NCI-H510A treated with DMSO at 0.1 percent for 48 hours (cell line): Measurements from ENCODE around the gene NPY5R.

ENCODE experiments used
- DNase-seq: peaks from one replicate; lab custom pipeline; 2025; lab: John Stamatoyannopoulos, UW

Gene NPY5R

GRCh38 chr4:163343604-163344146, at the start of gene NPY5R:
Gene NPY5R (plus strand): TSS chr4:163343892. CDS start chr4:163350274, 6,382 bp downstream.
- no peak for DNase-seq

- no peak for DNase-seq
Measured at GRCh38 chr4:163295138-163295537, 48.6 kb upstream of the NPY5R start.

- DNase-seq = no peak
Measured at GRCh38 chr4:163300445-163300844, 43.2 kb upstream of the NPY5R start.

- no peak for DNase-seq
Measured at GRCh38 chr4:163303069-163303468, 40.6 kb upstream of the NPY5R start.

GRCh38 chr4:163309466-163309865, 34.2 kb upstream of the NPY5R start:
- DNase-seq = no peak

- no peak for DNase-seq
Measured at GRCh38 chr4:163317110-163317509, 26.6 kb upstream of the NPY5R start.

GRCh38 chr4:163330916-163331628, 12.6 kb upstream of the NPY5R start:
- no peak for DNase-seq

GRCh38 chr4:163331629-163332376, 11.9 kb upstream of the NPY5R start:
- no peak for DNase-seq

GRCh38 chr4:163332526-163333406, 10.9 kb upstream of the NPY5R start, which contains the start of gene NPY1R:
Gene NPY1R (minus strand): TSS chr4:163332596. CDS start chr4:163326554, 6,042 bp downstream.
- DNase-seq = peak; percentile 60

- DNase-seq = no peak
Measured at GRCh38 chr4:163335384-163335783, 8.3 kb upstream of the NPY5R start.

- no peak for DNase-seq
Measured at GRCh38 chr4:163344147-163345125, 744 bp downstream of the NPY5R start.

- DNase-seq = no peak
Measured at GRCh38 chr4:163350672-163351071, 7.0 kb downstream of the NPY5R start.

GRCh38 chr4:163353054-163353453, 9.4 kb downstream of the NPY5R start:
- DNase-seq = no peak

GRCh38 chr4:163356104-163356503, 12.4 kb downstream of the NPY5R start:
- no peak for DNase-seq

- DNase-seq = no peak
Measured at GRCh38 chr4:163367651-163368050, 24.0 kb downstream of the NPY5R start.

- no peak for DNase-seq
Measured at GRCh38 chr4:163372029-163372428, 28.3 kb downstream of the NPY5R start.

- no peak for DNase-seq
Measured at GRCh38 chr4:163378661-163379060, 35.0 kb downstream of the NPY5R start.

- no peak for DNase-seq
Measured at GRCh38 chr4:163380703-163381102, 37.0 kb downstream of the NPY5R start.

- no peak for DNase-seq
Measured at GRCh38 chr4:163382178-163382869, 38.6 kb downstream of the NPY5R start.

GRCh38 chr4:163384434-163384833, 40.7 kb downstream of the NPY5R start:
- no peak for DNase-seq
